CD4-positive, alpha-beta T cell treated with Interleukin-6 for 4 hours (primary cell): ENCODE results near the gene LYRM1.
"Not testable (repeated sequence)": the region's sequence is repeated elsewhere in the genome, so short reads cannot be mapped to it uniquely, and the experiment has no call there.

ENCODE experiments used
- DNase-seq: peaks from one replicate; pipeline ENCODE4 v3.0.0-alpha.2; 2020; ENCODE audit warnings: mixed read lengths

The LYRM1 gene

DNA sequence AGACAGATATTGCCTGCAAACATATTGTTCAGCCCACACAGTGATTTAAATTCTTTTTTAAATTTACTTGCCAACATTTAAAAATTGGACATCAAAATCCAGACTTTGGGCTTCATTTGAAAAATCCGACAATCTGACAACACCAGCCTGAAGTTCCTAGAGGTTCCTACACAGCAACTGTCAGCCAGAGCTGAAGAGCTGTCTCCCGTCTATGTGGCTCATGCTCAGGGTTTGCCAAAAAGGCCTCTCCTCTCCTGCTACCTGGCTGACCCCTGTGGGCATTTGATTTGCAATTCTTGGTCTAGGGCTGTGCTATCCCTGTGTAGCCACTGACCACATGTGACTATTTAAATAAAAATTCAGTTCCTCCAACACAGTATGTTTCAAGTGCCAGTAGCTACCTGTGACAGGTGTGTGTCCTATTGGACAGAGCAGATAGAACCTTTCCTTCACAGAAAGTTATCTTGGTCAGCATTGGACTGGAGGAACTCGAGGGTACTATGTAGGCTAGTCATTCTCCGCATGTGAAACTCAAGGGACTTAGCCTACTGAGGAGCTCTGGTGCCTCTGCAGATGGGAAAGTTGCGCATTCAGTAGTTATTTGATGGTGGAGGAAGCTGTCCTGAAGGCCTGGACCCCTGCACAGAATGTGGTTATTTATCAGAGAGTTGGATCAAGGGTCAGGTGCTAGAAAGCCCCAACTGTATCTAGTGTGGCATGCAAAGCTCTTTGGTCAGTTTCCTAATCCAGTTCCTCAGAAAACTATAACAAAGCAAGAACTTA, 2.7 kb downstream of the LYRM1 start:
- DNase-seq = no peak

DNA sequence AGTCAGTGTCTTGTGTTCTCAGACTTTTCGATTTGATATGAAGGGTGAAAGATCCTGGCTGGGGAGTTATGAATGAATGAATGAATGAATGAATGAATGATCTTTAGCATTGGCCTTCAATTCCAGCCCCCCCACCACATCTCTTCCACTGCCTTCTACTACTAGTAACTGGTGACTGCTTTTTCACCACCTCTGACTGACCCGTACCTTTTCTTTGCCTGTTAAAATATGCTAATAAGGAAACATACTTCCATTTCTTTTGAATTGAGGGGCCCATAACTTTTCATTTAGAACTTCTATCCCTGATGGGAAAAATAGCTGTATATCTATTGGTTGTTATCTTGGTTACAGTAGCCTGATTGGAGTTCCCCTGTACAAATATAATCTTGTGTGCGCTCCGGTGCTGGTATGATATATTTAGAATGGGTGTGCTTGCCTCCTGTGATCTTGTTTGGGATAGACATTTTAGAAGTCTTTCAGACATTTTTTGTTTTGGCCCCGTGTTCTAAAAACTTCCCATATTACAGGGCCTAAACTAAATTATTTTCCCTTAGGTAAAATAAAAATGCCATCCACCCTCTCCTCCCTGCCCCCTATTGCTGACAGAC, 3.4 kb downstream of the LYRM1 start:
- DNase-seq = no peak

DNA sequence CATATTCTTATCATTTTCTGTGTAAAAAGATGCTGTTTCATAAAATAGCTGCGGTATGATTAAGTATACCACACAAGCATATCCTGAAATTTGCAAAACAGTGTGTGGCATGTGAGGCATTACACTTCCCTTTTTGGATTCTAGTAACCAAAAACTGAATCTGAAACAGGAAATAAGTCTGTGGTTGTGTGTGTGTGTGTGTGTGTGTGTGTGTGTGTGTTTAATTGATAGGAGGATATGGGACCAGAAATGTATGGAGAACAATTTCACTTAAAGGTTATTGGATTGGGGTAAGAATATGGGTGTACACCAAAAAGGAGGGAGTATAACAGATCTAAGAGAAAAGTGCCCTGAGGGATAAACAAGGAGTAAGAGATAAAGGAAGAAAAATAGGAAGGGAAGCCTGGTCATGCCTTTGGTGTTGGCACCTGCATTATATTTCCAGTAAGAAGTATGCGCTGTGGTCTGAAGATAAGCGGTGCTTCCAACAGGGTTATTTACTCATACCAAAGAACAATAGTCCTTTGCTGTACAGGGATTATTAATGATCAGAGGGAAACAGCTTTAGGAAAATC, 4.0 kb downstream of the LYRM1 start:
- peak; percentile 54 for DNase-seq

DNA sequence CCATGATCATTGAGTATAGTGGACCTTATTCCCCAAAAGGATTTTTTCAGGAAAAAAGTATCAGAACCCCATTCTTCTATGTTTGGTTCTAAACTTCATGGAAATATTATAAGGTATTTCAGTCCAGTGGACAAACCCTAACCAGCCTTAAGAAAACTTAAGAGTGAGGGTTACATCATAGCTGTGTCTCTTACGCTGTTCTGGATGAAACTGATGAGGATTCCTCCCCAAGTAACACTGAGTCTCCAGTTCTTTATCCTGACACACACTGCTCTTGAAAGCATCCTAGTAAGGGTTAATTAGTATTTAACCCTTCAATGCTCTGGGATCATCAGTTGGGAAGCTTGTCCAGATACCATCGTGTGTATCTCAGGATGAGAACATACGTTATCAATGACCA, 5.0 kb downstream of the LYRM1 start:
- DNase-seq = no peak

DNA sequence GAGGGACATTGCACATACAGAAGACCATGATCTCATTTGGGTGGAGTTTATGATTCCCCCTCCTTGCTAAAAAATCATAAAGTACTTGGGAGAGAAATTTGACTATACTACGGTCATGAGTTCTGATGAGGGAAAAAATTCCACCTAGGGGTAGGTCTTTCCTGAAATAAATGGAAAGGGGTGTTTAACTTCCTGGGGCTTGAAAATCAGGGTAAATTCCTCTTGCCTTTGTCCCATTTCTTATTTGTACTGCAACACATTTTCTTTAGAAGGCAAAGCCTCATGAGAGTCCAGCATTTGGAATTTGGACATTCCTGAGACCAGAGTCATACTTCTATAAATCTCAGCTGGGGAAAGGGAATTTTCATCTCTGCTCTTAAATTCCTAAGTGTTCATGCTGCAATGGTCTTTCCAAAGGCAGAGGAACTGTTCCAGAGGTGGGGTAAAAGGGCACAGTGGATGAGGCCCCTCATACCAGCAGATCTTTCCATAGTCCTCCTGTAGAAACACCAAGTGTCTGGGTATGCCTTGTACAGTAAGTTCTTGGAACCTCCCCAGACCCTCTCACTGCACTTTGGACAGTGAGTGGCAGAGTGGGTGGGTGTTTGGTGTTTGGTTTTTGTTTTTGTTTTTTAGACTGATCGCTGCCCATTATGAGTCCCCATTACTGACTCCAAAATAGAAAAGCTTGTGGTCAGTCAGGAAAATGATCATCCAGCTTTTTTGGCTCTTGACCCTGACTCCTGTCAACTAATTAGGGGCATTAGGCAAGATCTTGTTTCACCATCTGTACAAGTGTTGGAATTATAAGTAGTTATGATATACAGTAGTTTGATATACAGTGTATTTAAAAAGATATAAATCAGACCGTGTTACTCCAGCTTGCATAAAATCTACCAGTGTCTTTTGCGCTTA, 6.0 kb downstream of the LYRM1 start:
- DNase-seq = no peak

DNA sequence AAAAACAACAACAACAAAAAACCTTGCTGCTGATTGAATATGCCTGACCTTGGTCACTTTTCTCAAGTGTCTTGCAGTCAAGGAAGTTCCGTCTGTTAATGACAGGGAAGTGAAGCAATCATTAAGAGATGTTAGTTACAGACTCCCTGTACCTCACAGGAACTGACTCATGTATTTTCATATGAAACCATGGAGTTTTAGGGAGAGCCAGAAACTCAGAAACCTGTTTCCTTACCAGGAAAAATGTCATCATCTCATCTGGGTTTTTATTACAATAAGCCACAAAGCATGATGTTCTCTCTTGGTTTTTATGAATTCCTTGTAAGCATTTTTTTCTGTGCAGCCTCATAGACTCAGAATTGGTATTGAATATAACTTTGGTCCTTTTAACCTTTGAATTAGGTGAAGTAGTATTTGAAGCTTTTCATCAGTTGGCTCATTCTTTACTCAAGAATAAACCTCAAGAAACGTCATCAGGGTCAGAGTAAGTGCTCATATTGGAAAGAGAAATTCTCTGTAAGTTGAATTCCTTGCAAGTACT, 10.3 kb downstream of the LYRM1 start:
- DNase-seq = no peak

DNA sequence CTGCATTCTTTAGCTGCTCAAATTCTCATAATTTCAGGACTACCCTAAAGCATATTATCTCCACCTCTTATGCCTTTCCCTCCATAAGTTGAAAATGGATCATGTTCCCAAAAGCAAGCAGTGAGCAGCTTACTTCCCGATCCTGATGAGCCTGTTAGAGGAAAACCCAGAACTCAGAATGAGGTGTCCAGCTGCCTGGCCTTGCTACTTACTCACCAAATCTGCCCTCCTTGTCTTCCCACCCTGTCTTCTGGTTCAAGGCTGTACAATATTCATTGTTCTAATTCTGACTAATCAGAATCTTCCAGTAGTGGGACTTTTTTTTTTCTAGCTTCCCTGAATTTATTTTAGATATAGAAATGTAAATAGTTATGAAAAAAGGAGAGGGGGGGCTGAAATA, 10.8 kb downstream of the LYRM1 start:
- DNase-seq = no peak

DNA sequence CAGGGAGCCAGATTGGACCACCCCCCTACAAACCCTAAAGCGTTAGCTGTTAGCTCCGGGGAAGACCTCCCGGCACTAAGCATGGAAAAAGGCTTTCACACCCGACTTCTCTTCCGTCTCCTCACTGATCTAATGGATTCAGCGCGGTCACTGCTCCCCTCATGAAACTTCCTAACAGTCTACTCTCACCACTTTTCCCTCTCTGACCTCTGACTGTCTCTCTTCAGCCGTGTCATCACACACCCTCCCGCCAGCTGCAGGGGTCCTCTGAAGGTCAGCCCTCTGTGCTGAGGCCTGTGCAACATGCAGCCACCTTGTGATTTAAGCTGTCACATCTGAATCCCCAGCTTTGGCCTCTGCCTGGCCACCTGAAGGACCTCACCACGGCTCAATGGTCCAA, 15.7 kb downstream of the LYRM1 start:
- no peak for DNase-seq

DNA sequence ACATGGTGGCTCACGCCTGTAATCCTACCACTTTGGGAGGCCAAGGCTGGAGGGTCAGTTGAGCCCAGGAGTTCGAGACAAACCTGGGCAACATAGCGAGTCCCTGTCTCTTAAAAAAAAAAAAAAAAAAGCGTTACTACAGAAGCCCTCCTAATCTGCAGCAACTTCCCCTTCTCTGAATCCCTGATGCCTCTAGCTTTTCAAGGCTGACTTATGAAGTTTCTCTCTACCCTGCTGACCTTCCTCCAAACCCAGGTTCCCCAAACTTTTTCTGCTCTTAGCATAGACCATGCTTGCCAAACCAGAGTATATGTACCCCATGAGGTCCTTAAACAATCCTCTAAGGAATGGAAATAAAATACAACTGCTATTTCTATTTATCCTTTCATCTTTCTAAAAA, 16.4 kb downstream of the LYRM1 start:
- DNase-seq = no peak

DNA sequence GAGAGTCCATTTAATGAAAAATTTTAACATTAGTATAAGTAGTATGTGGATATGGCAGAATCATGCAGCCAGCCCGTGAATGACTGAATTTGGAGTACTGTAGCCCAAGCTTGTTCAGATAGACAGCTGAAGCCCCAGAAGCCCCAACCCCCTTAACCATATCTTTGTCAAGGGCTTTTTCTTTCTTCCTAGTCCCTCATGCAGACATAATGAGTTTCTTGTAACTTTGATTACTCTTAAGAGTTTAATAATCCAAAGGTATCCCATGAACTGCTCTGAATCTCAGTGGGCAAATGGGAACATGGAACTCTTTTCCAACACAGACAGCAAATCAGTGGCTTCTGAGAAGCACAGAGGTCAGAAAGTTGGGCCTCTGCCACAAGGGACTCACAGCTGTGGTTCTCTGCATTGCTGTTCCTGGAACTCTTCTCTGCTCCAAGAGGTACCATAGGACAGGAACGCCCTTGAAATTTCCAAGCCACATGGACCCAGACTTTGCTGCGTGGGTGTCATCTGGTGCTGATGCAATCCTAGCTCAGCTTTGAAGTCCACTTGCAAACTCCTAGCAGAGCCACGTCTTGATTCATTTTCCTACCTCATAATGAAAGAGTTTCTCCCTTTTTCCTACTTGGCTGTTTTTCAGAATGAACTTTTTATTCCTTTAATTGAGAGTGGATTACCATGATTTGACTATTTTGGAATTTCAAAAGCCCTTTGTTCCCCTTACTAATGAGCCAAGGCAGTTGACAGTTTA, 18.1 kb downstream of the LYRM1 start:
- DNase-seq = no peak

DNA sequence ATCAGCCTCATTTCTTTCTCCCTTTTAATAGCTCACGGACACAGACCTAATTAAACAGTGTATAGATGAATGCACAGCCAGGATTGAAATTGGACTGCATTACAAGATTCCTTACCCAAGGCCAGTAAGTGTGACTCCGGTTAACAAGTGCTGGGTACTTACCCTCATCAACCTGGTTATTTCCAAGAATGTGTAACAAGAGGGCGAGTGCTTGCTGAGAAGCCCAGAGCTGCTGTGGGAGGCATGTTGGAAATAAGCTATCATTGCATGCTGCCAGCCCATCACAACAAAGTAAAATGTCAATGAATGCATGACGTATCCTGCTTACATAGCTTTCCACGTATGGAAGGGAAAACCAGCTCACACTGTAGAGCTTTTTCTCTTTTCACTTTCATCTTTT, 19.5 kb downstream of the LYRM1 start:
- DNase-seq = no peak

DNA sequence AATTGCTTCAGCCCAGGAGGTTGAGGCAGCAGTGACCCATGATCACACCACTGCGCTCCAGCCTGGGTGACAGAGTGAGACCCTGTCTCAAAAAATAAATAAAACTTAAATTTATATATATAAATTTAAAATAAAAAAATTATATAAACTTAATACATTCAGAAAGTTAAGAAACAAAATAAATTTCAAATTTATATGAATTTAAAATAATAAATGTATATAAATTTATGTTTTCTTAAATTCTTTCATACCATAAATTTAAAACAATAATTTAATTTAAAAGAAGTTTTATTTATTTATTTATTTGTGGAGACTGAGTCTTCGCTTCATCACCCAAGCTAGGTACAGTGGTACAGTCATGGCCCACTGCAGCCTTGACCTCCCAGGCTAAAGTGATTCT, 20.2 kb downstream of the LYRM1 start:
- no peak for DNase-seq

DNA sequence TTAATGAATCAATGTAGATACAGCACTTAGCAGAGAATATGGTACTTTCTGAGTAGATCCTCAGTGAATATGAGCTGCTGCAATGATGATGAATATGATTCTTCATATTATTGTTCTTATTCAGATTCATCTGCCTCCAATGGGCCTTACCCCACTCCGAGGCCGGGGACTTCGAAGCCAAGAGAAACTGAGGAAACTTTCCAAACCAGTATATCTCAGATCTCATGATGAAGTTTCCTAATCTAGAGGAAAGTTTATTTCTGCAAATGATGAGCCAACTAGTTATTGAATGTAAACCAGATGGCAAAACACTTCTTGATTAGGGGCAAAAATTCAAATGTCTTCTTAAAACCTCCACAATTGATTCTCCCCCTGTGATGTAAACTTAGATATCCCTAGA, 23.3 kb downstream of the LYRM1 start:
- no peak for DNase-seq

DNA sequence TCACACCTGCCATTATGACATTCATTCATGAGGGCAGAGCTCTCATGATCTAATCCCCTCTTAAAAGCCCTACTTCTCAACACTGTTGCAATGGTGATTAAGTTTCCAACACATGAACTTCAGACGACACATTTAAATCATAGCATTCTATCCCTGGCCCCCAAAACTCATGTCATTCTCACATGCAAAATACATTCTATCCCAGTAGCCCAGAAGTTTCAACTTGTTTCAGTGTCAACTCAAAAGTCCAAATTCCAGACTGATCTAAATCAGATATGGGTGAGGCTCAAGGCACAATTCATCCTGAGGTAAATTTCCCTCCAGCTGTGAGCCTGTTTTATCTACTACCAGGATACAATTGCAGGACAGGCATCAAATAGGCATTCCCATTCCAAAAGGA, 25.2 kb downstream of the LYRM1 start:
- no peak for DNase-seq

DNA sequence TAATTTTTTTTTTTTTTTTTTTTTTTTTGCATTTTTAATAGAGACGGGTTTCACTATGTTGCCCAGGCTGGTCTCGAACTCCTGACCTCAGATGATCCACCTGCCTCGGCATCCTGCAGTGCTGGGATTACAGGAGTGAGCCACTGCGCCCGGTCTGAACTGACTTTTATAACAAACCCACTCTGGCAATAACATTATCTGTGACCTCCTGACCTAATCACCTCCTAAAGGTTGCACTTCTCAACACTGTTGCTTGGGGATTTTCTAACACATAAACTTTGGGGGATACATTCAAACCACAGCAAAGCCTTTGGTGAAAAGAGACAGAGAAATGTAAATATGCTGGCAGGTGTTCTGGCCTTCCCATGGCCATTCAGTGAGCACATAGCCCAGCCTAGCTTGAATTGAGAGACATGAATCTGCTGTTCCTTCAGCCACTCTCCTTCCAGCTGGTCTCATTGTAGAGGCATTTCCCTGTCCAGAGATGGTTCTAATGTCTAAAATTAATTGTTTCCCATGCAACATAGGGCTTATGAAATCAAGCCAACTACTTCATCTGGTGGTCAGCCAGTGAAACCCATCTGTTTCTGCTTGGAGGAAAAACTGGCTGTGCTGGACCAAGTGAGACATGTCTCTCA, 28.3 kb downstream of the LYRM1 start:
- DNase-seq = no peak

DNA sequence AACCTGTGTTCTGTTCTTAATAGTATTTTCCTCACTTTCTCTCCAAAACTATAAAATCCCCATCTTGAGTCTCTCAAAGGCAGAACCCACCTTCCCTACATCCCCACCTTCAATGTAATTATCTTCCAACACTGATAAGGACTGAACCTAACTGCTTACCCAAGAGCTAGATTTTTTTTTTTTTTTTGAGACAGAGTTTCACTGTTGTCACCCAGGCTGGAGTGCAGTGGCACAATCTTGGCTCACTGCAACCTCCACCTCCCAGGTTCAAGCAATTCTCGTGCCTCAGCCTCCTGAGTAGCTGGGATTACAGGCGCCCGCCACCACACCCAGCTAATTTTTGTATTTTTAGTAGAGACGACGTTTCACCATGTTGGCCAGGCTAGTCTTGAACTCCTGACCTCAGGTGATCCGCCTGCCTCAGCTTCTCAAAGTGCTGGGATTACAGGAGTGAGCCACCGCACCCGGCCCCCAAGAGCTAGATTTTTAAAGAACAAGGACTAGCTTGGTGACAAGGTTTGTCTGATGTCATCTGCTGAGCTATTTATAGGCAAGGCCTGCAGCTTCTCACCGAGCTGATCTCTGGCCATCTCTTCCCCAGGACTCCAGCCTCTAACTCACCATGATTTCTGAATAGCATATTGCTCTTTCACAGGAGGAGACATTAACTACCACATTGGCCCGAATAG, 29.2 kb downstream of the LYRM1 start:
- not testable (repeated sequence) for DNase-seq

DNA sequence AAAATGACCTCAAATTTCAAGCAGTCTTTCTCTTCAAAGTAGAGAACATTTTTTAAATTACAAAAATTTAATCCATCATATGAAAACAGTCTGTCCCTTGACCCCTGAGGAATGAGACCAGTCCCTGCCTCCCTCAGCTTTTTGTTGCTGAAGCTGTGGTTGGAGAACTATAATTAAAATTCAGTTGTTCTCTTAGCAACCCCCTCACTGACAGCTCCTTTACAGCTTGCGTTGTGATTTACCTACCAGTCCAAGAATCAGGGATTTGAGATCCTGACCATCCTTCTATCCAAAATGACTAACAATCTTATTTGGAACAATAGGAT, 29.8 kb downstream of the LYRM1 start:
- DNase-seq = no peak

DNA sequence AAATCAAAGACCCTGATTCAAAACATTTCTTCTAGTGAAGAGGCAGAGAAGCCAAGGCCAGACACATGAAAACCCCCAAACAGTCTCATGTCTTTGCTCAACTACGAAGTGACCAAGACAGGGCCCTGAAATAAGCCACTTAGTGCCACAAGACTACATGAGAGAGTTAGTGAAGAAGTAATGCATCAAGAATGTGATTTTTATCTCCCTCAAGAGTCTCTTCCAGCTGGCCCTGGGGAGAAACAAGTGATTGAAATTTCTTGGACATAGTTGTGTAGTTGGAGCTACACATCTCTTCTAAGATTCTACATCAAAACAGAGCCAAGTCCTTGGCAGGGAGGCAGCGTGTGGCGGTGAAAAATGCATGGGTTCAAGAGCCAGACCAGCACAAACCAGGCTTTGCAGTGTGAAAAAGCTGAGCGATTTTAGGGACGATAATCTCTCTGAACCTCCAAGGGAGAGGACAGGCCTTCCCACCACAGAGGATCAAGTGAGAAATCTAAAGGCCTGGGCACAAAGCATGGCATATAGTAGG, 30.6 kb downstream of the LYRM1 start:
- no peak for DNase-seq

DNA sequence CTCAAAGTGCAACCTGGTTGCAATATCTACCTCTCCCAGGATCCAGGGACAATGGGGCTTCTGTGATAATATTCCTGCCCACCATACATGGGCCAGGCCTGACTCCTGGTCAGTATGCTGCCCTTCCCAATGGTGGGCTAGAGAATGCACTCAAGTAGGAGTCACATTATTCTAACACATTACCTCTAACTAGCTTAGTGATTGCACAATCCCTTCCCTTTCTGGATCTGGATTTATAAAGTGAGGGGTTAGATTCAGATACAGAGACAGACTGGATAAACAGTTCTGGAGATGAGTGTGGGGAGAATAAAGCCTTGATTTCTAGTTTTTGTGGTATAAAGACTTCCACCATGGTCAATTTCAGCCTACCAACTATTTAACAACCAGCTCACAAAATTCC, 33.0 kb downstream of the LYRM1 start:
- no peak for DNase-seq

DNA sequence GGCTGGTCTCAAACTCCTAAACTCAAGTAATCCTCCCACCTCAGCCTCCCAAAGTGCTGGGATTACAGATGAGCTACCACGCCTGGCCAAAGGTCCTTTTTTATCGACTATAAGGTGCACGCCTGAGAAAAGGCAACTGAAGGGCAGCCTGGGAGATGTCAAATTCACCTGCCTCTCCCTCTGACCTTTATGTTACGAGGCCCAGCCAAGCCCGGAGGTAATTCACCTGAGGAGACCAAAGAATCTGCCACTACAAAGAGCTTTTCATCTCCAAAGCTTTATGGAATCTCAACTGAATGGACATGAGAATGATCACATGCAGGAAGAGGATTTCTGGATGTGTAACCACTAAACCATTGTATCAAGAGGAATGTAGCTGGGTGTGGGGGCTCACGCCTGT, 37.2 kb downstream of the LYRM1 start:
- no peak for DNase-seq

DNA sequence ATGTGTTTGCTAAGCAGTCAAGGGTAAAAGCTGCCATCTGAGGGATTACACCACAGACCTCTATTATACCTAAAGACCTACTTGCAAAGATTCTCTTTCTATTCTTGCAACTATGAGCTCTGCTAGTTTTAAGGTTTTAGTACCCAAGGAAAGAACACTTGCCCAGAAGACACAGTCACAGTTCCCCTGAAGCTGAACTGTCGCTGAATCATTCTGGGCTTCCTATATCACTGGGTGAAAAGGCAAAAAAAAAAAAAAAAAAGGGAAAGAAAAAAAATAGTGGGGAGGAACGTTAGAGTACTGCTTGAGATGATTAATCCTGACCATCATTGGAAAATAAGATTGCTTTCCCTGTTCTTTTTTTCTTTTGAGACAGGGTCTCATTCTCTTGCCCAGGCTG, 37.9 kb downstream of the LYRM1 start:
- DNase-seq = no peak
